Heart left ventricle (tissue), 13 donors: Measurements from ENCODE around the gene FBL.

ENCODE experiments used
- POLR2A ChIP-seq, 2 donors: fragments of 450-650 bp; IDR thresholded peaks; one replicate each; pipeline ENCODE4 v1.6.1; 2017; ENCODE audit warnings: antibody characterized with exemption in 2 of 2, mild to moderate bottlenecking in 2 of 2, moderate library complexity in 2 of 2
- TF ChIP-seq, protein P1 (sequence below), 12 donors: fragments of 200-600 bp; sonication (generic) in 4 of 12; IDR thresholded peaks; one replicate each; pipeline versions ENCODE4 v1.5.0 to v1.8.0; 2018 to 2022; ENCODE audit warnings: antibody characterized with exemption in 12 of 12, mild to moderate bottlenecking in 5 of 12
- donor health status: ischemic (EF 13 %, LVEDD 7.1; RV severe dilation, severe dysfunction).
- donor health status: DM: no; HTN: yes; CAD: no.
- donor health status: DM: no; HTN: no; CAD: no.
- donor health status: ischemic (EF 25% LVEDD 6.9; RV normal size, moderate dysfunction).
- donor health status: ischemic (EF 25% LVEDD 5.7; RV mildly dilated, moderate dysfunction).
- donor health status: ischemic (EF 35%, LVEDD 5.7; RV mildly dilated, moderate dysfunction).
- donor health status: nonischemic (EF 11% LVEDD 7.7; RV severe dilation, severe dysfunction).
- donor health status: DM: yes; HTN: yes; CAD: no.
- donor health status: PGD.
- donor health status: ischemic (EF 29% LVEDD 5.4; RV normal size, mild dysfunction).
- donor health status: nonischemic (EF 23%, LVEDD 6.1; RV moderate dilation, normal function).

DNA sequence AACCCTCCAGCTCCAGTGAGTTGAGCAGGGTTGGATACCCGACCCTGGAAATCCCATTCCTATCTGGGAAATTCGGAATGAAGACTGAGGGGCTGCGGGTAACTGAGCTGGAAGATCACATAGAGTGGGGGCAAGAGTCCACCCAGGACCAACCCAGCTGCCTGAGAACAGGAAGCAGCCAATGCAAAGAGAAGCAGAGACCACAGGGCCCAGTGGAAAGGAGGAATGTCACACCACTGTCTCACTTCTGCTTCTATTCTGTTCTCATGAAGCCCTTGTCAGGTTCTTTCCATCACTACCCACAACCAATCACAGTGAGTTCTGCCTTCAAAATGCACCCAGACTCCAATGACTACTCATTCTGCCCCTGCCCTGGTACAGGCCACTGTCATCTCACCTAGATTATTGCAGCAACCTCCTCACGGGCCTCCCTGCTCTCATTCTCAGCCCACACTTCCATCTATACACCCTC, 27.5 kb downstream of the FBL start:
- TF ChIP-seq, protein P1, sequence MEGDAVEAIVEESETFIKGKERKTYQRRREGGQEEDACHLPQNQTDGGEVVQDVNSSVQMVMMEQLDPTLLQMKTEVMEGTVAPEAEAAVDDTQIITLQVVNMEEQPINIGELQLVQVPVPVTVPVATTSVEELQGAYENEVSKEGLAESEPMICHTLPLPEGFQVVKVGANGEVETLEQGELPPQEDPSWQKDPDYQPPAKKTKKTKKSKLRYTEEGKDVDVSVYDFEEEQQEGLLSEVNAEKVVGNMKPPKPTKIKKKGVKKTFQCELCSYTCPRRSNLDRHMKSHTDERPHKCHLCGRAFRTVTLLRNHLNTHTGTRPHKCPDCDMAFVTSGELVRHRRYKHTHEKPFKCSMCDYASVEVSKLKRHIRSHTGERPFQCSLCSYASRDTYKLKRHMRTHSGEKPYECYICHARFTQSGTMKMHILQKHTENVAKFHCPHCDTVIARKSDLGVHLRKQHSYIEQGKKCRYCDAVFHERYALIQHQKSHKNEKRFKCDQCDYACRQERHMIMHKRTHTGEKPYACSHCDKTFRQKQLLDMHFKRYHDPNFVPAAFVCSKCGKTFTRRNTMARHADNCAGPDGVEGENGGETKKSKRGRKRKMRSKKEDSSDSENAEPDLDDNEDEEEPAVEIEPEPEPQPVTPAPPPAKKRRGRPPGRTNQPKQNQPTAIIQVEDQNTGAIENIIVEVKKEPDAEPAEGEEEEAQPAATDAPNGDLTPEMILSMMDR (IDR thresholded peaks at IDR 0.05), result no peak
- no peak for TF ChIP-seq POLR2A (IDR thresholded peaks at IDR 0.05)
